Vagina (tissue), 2 donors: ENCODE results near the gene MMP24.

Experiments
- POLR2A ChIP-seq, 2 donors: fragments of 450-650 bp; IDR thresholded peaks; one replicate each; pipeline ENCODE4 v1.6.1; 2017; ENCODE audit warnings: antibody characterized with exemption in 2 of 2, mild to moderate bottlenecking in 2 of 2, moderate library complexity in 2 of 2
- TF ChIP-seq, protein P1 (sequence below), 3 experiments: fragments of 450-650 bp in 2 of 3; fragments of 200-600 bp in 1 of 3; sonication (generic) in 1 of 3; IDR thresholded peaks; one replicate each; pipeline ENCODE4 v1.5.1; 2017 to 2019; ENCODE audit warnings: antibody characterized with exemption in 3 of 3, mild to moderate bottlenecking in 2 of 3, moderate library complexity in 2 of 3

DNA sequence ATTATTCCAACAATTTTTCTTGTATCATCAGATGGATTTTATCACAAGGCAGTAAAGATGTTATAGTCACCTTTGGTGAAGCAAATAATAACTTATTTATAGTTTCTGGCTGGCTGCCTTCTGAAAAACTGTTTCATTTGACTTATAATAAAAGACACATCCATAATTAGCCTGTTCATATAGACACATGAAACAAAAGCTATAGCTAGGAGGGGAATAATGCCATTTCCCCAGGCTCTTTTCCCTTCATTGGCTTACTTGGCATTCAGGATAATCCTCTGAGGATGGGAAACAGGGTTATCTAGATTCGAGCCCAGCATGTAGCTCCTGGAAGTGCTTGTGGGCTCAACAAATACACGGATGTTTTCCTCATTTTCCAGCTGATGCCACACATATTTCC is 17.5 kb downstream of the MMP24 start:
- TF ChIP-seq, protein P1, sequence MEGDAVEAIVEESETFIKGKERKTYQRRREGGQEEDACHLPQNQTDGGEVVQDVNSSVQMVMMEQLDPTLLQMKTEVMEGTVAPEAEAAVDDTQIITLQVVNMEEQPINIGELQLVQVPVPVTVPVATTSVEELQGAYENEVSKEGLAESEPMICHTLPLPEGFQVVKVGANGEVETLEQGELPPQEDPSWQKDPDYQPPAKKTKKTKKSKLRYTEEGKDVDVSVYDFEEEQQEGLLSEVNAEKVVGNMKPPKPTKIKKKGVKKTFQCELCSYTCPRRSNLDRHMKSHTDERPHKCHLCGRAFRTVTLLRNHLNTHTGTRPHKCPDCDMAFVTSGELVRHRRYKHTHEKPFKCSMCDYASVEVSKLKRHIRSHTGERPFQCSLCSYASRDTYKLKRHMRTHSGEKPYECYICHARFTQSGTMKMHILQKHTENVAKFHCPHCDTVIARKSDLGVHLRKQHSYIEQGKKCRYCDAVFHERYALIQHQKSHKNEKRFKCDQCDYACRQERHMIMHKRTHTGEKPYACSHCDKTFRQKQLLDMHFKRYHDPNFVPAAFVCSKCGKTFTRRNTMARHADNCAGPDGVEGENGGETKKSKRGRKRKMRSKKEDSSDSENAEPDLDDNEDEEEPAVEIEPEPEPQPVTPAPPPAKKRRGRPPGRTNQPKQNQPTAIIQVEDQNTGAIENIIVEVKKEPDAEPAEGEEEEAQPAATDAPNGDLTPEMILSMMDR (IDR thresholded peaks at IDR 0.05) = no peak
- no peak for TF ChIP-seq POLR2A (IDR thresholded peaks at IDR 0.05)
